ENCODE measurements around the gene PLA2G4D.

The PLA2G4D gene

DNA sequence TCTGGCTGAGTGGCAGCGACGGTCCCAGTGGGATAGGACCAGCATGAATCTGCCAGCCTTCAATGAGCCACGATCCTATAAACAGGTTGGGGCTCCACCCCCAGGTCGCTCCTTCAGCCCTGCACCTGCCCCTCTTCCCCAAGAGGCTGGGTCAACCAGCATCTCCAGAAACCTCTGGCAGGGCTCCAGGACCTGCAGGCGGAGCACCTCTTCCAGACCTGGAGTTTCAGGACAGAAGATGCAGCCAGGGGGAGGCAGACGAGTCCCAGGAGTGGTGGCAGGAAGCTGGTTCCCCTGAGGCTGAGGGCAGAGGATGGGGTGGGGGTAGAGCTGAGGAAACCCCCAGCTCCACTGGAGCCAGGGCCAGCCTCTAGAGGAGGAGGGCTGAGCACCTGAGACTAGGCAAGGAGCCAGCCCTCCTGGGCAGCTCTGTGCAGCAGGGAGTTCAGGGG is at the start of gene PLA2G4D:
Gene PLA2G4D (minus strand): TSS at position 51 of the 452 bp plus-strand sequence. CDS start 103 bp downstream, outside the sequence.
- no peak for DNase-seq

- DNase-seq = no peak
Observed at GRCh38 chr15:42143356-42143755, 49.0 kb upstream of the PLA2G4D start.

DNA sequence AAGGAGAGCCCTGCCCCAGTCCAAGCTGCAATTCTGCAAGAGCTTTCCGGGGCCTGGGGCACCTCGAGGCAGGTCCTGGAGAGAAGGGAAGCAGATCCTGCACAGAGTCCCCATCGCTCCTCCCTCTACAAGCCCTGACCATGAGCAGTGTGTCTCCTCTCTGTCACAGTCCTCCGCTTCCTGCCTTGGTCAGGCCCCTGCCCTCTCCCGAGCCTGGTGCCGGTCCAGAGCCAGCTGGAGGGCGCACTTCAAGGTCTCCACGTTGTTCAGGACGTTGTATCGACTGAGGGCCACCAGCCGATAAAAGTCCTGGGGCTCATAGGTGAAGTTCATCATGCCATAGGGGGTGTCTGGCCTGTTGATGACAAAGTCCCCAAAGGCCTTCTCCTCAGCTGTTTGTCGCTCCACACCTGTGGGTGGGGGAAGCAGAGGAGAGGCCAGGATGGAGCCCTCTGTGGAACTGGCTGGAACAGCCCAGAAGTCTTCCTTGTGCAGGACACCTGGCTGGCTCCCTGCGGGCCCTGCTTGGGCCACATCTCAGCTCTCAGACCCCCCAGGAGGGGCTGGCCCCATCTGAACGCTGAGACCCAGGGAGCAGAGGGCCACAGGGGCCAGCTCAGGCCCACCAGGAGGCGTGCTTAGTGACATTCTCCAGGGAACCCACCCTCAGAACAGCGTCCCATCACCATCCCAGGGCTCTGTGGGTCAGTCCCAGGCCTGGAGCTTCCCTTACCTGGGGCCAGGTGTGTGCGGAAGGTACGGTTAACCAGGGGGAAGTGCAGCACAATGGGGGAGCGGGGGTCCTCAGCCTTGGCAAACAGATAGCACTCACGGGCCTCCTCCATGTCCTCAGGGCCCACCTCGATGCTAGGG is 47.7 kb upstream of the PLA2G4D start:
- DNase-seq = no peak

DNA sequence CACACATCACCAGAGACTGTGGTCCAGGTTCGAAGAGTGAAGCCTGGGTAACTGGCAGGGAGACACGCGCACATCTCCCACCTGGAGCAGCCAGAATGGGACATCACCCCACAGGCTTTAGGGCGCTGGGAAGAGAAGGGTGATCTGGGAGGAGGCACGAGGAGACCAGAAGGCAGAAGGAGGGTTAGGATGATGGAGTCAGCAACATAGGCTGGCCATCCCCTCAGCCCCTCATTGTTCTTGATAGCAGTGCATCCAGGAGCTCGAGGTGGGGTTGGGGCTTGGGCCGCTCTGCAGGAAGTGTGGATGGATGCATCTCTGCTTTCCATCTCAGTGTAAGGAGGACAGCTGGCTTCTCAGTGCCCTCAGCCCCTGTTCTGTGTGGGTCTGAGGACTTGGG is 46.9 kb upstream of the PLA2G4D start:
- DNase-seq = no peak

DNA sequence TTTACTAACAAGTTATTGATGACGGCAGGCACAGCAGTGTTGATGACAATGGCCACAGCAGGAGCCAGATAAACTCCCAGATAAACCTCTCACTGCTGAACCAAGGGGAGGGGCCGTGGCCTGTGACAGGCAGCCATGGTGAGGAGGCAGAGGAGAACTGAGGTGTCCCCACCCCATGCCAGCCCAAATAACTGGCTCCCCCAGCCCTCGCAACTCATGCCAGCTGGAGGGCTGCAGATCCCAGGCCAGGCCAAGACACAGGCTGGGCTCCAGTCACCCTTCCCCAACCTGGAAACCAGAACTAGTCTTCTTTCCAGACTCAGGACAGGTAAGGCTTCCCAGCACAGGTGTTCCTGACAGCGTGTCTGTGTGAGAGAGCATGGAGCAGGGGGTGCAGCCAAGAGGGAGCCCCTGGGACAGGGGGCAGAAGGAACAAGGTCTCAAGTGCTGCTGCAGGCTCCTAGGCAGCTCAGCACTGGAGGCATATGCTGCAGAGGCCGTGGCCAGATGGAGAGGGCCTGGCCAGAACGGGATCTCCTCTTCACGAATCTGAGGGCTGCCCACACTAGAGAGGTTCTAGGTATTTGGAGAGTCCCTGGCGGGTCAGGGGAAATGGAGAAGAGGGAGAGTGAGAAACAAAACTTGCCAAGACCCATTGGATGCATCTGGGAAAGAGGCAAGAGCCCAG is 46.2 kb upstream of the PLA2G4D start:
- no peak for DNase-seq

- no peak for DNase-seq
Observed at GRCh38 chr15:42139596-42139995, 45.2 kb upstream of the PLA2G4D start.

DNA sequence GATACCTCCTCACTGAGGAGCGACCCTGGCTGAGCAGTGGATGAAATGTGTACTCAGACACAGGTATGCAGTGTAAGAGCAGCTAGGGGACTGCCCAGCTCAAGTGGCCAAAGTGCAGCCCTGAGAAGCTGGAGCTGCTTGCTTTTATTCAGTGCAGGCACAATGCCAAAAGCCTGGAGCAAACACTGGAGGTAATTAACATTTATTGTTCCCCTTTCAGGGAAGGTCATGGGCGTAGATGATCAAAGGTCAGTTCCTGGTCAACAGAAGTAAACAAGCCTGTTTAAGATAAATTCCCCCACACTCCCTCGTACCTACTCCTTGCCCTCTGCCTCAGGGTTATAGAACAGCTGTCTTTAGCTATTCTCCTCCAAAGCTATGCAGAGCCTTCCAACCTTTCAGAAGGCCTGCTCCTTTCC is 44.6 kb upstream of the PLA2G4D start:
- no peak for DNase-seq

DNA sequence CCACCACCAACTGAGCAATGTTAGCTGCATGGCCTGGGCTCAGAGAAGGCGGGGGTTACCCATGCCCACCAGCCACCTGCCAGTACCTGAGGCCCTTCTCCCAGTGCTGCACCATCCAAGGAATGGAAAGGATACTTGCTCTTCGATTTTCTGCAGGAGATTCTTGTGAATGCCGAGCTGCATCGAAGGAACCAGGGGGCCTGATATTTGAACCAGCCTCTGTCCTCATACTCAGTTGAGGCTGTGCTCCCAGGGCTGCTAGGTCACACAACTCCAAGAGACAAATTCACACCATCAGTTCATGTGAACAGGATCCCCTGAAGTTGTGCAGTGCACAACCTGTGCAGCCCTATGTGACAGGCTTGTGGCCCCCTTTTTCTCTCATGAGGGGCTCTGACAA is 44.0 kb upstream of the PLA2G4D start:
- no peak for DNase-seq

DNA sequence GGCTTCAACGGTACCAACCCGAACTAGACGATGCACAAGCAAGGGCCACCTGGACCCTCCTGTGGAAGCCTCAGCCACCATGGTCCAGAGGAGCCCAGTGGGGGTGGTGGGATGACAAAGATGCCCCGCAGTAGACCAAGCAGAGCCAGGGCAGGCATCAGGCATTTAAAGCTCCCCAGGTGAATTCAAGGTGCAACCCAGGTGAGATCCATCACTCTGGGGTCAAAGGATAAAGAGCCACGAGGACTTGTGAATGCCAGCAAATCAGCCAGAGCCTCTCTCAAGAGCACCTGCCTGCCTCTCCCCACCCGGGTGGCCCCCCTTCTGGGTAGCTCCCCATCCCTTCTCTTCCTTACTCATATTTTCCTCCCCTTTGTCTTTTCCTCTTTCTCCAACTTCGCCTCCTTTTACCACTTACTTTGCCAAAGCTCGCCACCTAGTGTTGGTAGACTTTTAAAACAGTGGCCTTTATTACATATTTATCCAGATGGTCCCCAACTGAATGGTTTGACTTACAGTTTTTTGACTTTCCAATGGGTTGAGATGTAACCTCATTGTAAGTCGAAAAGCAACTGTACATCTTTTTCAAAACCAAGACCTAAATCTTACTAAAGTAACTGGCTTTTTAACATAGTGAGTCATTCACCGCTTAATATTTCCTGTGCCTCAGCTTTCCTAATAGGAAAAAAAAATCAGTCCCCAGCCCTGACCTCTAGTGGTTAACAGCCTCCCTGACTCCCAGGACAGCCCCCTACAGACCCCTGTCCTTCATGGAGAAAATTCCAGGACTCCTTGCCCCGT is 43.3 kb upstream of the PLA2G4D start:
- DNase-seq = peak; percentile 15

GRCh38 chr15:42136513-42136912 is 42.2 kb upstream of the PLA2G4D start:
- DNase-seq = no peak

GRCh38 chr15:42135351-42135750 is 41.0 kb upstream of the PLA2G4D start:
- no peak for DNase-seq

DNA sequence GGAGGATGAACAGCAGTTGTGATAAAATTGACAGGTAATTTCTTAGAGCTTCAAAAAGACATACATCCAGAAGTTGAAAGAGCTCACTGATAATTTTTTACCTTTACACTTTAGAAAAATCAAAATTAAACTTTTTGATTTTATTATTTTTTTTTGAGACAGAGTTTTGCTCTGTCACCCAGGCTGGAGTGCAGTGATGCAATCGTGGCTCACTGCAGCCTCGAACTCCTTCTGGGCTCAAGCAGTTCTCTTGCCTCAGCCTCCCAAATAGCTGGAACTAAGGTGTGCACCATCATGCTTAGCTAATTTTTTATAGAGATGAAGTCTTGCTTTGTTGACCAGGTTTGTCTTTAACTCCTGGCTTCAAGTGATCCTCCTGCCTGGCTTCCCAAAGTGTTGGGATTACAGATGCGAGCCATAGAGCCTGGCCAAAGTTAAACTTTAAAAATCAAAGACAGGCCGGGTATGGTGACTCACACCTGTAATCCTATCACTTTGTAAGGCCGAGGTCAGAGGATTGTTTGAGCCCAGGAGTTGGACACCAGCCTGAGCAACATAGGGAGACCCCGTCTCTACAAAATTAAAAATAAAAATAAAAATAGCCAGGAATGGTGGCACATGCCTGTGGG is 40.4 kb upstream of the PLA2G4D start:
- DNase-seq = no peak

- peak; percentile 27 for DNase-seq
Observed at GRCh38 chr15:42133886-42134502, 39.6 kb upstream of the PLA2G4D start.

- DNase-seq = no peak
Observed at GRCh38 chr15:42133356-42133755, 39.0 kb upstream of the PLA2G4D start.

DNA sequence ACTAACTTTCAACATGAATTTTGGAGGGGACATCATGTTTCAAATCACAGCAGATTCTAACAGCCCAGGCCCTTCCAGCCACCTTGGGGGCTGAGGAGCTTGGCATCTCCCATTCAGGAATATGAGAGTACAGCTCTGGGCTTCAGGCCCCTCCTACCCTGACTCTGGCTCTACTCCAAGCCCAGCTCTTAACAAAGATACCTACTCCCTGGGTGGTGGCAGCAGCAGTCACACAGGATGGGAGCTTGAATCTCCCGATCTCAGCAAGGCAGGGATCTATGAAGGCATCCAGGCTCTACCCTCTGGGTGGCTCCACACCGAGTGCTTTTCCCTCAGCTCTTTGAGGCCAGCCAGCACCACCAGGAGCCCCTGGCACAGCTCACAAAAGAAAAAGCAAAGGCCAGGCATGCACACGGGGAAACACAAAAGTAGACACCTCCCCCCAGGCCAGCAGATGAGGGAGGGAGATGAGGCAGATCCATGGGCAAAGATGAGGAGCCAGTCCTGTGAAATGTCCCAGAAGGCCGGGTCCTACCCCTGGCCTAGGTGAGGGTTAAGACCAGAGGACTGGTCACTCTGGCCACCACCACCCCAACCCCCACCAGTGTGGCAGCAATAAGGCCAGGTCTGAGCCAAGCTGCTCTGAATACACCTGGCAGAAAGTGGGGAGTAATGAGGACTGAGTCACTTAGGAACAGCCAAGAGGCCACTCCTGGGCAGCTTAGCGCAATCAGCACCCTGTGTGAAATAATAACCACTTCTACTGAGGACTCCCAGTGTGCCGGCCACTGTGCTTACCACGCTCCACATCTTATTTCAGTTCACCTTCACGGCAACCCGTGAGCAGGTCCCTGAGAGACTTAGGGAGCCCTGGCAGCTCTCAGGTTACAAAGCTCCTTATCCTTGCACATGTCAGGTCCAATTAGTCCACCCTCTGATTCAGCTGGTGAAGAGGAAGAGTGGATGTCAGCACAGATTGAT is 37.8 kb upstream of the PLA2G4D start:
- no peak for DNase-seq

GRCh38 chr15:42131006-42131405 is 36.6 kb upstream of the PLA2G4D start:
- DNase-seq = no peak

- no peak for DNase-seq
Observed at GRCh38 chr15:42130246-42130986, 36.1 kb upstream of the PLA2G4D start.

DNA sequence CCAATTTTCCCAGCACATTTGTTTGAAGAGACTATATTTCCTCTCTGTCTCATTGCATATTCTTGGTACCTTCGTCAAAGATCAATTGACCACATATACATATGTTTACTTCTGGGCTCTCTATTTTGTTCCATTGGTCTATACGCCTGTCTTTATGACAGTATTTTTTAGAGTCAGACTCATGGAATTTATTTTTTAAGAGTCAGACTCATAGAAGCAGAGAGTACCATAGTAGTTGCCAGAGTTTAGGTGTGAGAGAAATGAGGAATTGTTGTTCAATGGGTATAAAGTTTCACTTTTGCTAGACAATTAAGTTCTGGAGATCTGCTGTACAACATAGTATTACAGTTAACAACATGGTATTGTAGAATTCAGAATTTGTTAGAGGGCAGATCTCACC is 35.0 kb upstream of the PLA2G4D start:
- no peak for DNase-seq

- no peak for DNase-seq
Observed at GRCh38 chr15:42128476-42128875, 34.1 kb upstream of the PLA2G4D start.

- no peak for DNase-seq
Observed at GRCh38 chr15:42123546-42123945, 29.2 kb upstream of the PLA2G4D start.
